ENCODE measurements around the gene SSTR3. TPM values are rescaled to one million over a fixed set of nuclear protein-coding genes. Genes with fewer than 3 reads are reported as not detected.

SSTR3 gene
- total and polyA plus RNA-seq, 2 of the 13 experiments (the other 11 are each of a cell fraction or from before 2014, with no cell fraction given) = 0.08 to 0.64 TPM

DNA sequence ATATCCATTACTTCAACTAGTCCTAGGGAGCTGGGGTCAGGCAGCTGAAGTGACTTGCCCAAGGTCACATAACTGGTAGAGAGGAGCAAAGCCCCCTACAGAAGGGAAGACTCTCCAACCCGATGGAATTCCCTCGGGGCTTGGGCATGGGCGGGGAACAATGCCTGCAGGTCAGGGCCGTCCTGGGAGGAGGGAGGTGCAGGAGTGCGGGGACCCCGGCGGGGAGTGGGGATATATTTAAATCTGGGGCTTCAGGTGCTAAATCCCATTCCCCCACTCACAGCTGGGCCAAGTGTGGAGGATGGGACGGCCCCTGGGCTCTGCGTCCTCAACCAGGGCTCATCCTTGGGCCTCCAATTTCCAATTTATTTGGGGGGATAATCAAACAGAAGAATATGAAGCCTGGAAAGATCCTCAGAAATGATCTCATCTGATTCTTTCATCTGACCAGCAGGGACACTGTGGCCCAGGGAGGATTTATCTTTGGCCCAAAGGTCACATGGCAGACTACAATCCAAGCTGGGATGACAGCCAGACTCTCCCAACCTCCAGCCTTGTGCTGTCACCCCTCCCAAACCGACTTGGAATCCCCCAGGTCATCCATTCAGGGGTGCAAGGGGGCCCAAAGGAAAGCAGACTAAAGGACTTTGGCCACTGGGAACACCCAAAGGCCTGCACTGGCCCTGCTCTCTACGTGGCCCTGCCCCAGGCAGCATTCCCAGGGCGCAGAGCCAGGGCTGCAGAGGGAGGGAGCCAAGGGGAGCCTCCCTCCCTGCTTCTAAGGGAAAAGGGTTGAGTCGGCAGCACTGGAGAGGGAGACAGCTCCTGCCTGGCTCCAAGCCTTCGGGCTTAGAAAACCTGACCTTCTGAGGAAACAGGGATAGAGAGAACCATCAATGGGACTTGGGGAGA is 15.5 kb downstream of the SSTR3 start (continued):
- TF ChIP-seq, protein P1, sequence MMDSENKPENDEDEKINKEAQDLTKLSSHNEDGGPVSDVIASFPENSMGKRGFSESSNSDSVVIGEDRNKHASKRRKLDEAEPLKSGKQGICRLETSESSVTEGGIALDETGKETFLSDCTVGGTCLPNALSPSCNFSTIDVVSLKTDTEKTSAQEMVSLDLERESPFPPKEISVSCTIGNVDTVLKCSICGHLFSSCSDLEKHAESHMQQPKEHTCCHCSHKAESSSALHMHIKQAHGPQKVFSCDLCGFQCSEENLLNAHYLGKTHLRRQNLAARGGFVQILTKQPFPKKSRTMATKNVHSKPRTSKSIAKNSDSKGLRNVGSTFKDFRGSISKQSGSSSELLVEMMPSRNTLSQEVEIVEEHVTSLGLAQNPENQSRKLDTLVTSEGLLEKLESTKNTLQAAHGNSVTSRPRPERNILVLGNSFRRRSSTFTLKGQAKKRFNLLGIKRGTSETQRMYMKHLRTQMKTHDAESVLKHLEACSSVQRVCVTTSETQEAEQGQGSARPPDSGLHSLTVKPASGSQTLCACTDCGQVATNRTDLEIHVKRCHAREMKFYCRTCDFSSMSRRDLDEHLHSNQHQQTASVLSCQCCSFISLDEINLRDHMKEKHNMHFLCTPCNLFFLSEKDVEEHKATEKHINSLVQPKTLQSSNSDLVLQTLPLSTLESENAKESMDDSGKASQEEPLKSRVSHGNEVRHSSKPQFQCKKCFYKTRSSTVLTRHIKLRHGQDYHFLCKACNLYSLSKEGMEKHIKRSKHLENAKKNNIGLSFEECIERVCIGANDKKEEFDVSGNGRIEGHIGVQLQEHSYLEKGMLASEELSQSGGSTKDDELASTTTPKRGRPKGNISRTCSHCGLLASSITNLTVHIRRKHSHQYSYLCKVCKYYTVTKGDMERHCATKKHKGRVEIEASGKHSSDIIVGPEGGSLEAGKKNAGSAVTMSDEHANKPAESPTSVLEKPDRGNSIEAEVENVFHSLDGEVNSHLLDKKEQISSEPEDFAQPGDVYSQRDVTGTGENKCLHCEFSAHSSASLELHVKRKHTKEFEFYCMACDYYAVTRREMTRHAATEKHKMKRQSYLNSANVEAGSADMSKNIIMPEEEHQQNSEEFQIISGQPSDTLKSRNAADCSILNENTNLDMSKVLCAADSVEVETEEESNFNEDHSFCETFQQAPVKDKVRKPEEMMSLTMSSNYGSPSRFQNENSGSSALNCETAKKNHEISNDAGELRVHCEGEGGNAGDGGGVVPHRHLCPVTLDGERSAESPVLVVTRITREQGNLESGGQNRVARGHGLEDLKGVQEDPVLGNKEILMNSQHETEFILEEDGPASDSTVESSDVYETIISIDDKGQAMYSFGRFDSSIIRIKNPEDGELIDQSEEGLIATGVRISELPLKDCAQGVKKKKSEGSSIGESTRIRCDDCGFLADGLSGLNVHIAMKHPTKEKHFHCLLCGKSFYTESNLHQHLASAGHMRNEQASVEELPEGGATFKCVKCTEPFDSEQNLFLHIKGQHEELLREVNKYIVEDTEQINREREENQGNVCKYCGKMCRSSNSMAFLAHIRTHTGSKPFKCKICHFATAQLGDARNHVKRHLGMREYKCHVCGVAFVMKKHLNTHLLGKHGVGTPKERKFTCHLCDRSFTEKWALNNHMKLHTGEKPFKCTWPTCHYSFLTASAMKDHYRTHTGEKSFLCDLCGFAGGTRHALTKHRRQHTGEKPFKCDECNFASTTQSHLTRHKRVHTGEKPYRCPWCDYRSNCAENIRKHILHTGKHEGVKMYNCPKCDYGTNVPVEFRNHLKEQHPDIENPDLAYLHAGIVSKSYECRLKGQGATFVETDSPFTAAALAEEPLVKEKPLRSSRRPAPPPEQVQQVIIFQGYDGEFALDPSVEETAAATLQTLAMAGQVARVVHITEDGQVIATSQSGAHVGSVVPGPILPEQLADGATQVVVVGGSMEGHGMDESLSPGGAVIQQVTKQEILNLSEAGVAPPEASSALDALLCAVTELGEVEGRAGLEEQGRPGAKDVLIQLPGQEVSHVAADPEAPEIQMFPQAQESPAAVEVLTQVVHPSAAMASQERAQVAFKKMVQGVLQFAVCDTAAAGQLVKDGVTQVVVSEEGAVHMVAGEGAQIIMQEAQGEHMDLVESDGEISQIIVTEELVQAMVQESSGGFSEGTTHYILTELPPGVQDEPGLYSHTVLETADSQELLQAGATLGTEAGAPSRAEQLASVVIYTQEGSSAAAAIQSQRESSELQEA (CRISPR knock-in tag; IDR thresholded peaks at IDR 0.05; ENCODE audit: not compliant biosample characterization) = no peak
- TF ChIP-seq ONECUT2 (CRISPR knock-in tag; IDR thresholded peaks at IDR 0.05) (no peak), SOX5 (CRISPR knock-in tag; IDR thresholded peaks at IDR 0.05; ENCODE audit: borderline replicate concordance) (no peak), MBNL3 (CRISPR knock-in tag; conservative IDR thresholded peaks at IDR 0.05) (no peak), ZNF432 (CRISPR knock-in tag; IDR thresholded peaks at IDR 0.05; ENCODE audit: borderline replicate concordance) (no peak), RARG (CRISPR knock-in tag; IDR thresholded peaks at IDR 0.05; ENCODE audit: low read depth) (no peak), CAMTA2 (CRISPR knock-in tag; IDR thresholded peaks at IDR 0.05; ENCODE audit: borderline replicate concordance) (no peak), ZNF292 (CRISPR knock-in tag; IDR thresholded peaks at IDR 0.05; ENCODE audit: borderline replicate concordance, low read depth) (peak; percentile 90), ZNF10 (CRISPR knock-in tag; IDR thresholded peaks at IDR 0.05; ENCODE audit: borderline replicate concordance, low read depth) (no peak), SCMH1 (CRISPR knock-in tag; IDR thresholded peaks at IDR 0.05; ENCODE audit: borderline replicate concordance) (no peak), ATAD3A (CRISPR knock-in tag; IDR thresholded peaks at IDR 0.05) (no peak), ZNF629 (CRISPR knock-in tag; conservative IDR thresholded peaks at IDR 0.05) (no peak), ZNF839 (CRISPR knock-in tag; IDR thresholded peaks at IDR 0.05; ENCODE audit: borderline replicate concordance) (0 out of 2 replicates have a peak, but pooled peaks have one; percentile 60), ATM (IDR thresholded peaks at IDR 0.05; ENCODE audit: borderline replicate concordance) (no peak)
- TF ChIP-seq, protein P2, sequence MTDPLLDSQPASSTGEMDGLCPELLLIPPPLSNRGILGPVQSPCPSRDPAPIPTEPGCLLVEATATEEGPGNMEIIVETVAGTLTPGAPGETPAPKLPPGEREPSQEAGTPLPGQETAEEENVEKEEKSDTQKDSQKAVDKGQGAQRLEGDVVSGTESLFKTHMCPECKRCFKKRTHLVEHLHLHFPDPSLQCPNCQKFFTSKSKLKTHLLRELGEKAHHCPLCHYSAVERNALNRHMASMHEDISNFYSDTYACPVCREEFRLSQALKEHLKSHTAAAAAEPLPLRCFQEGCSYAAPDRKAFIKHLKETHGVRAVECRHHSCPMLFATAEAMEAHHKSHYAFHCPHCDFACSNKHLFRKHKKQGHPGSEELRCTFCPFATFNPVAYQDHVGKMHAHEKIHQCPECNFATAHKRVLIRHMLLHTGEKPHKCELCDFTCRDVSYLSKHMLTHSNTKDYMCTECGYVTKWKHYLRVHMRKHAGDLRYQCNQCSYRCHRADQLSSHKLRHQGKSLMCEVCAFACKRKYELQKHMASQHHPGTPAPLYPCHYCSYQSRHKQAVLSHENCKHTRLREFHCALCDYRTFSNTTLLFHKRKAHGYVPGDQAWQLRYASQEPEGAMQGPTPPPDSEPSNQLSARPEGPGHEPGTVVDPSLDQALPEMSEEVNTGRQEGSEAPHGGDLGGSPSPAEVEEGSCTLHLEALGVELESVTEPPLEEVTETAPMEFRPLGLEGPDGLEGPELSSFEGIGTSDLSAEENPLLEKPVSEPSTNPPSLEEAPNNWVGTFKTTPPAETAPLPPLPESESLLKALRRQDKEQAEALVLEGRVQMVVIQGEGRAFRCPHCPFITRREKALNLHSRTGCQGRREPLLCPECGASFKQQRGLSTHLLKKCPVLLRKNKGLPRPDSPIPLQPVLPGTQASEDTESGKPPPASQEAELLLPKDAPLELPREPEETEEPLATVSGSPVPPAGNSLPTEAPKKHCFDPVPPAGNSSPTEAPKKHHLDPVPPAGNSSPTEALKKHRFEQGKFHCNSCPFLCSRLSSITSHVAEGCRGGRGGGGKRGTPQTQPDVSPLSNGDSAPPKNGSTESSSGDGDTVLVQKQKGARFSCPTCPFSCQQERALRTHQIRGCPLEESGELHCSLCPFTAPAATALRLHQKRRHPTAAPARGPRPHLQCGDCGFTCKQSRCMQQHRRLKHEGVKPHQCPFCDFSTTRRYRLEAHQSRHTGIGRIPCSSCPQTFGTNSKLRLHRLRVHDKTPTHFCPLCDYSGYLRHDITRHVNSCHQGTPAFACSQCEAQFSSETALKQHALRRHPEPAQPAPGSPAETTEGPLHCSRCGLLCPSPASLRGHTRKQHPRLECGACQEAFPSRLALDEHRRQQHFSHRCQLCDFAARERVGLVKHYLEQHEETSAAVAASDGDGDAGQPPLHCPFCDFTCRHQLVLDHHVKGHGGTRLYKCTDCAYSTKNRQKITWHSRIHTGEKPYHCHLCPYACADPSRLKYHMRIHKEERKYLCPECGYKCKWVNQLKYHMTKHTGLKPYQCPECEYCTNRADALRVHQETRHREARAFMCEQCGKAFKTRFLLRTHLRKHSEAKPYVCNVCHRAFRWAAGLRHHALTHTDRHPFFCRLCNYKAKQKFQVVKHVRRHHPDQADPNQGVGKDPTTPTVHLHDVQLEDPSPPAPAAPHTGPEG (CRISPR knock-in tag; IDR thresholded peaks at IDR 0.05) = no peak
